ENCODE measurements around the gene DNM2.
"Not testable (repeated sequence)": the region's sequence is repeated elsewhere in the genome, so short reads cannot be mapped to it uniquely, and the experiment has no call there.

Gene DNM2

GRCh38 chr19:10752913-10753704, 35.2 kb downstream of the DNM2 start:
- DNase-seq (ENCODE audit: low read depth, low spot score), result no peak
- Histone ChIP-seq H3K36me3 (ENCODE audit: insufficient read depth, insufficient read length, low read length) (peaks cover 5% of the 10 kb centered on the region), H3K4me3 (ENCODE audit: insufficient read length, low read depth) (no peak overlapping the region), H3K9ac (ENCODE audit: insufficient read length, low read depth) (no peak overlapping the region), H3K9me3 (ENCODE audit: insufficient read depth, low read length) (no peaks in the 10 kb centered on the region), H3K4me1 (ENCODE audit: insufficient read depth, insufficient read length) (peaks cover 32% of the 10 kb centered on the region), H3K27me3 (ENCODE audit: insufficient read depth, insufficient read length) (no peaks in the 10 kb centered on the region)
- TF ChIP-seq SUZ12 (IDR thresholded peaks at IDR 0.05; ENCODE audit: extremely low read depth, insufficient read depth, insufficient read length) (no peak), ZNF274 (IDR thresholded peaks at IDR 0.05; ENCODE audit: low read depth, low read length) (no peak), YY1 (IDR thresholded peaks at IDR 0.05; ENCODE audit: insufficient read depth, insufficient read length) (no peak)

- TF ChIP-seq SUZ12 (IDR thresholded peaks at IDR 0.05; ENCODE audit: extremely low read depth, insufficient read depth, insufficient read length) (no peak), YY1 (IDR thresholded peaks at IDR 0.05; ENCODE audit: insufficient read depth, insufficient read length) (no peak), ZNF274 (IDR thresholded peaks at IDR 0.05; ENCODE audit: low read depth, low read length) (no peak)
- Histone ChIP-seq H3K36me3 (ENCODE audit: insufficient read depth, insufficient read length, low read length) (peaks cover 12% of the 10 kb centered on the region), H3K4me1 (ENCODE audit: insufficient read depth, insufficient read length) (peaks cover 26% of the 10 kb centered on the region), H3K9ac (ENCODE audit: insufficient read length, low read depth) (peak overlapping the region; percentile 21), H3K4me3 (ENCODE audit: insufficient read length, low read depth) (no peak overlapping the region), H3K27me3 (ENCODE audit: insufficient read depth, insufficient read length) (no peaks in the 10 kb centered on the region), H3K9me3 (ENCODE audit: insufficient read depth, low read length) (no peaks in the 10 kb centered on the region)
- no peak for DNase-seq (ENCODE audit: low read depth, low spot score)
Observed at GRCh38 chr19:10756371-10756770, 38.5 kb downstream of the DNM2 start.

GRCh38 chr19:10756791-10757190, 38.9 kb downstream of the DNM2 start:
- H3K36me3 ChIP-seq (ENCODE audit: insufficient read depth, insufficient read length, low read length), result peaks cover 16% of the 10 kb centered on the region
- TF ChIP-seq YY1 (IDR thresholded peaks at IDR 0.05; ENCODE audit: insufficient read depth, insufficient read length) (no peak), SUZ12 (IDR thresholded peaks at IDR 0.05; ENCODE audit: extremely low read depth, insufficient read depth, insufficient read length) (no peak)
- H3K4me3 ChIP-seq (ENCODE audit: insufficient read length, low read depth), result no peak overlapping the region
- no peaks in the 10 kb centered on the region for H3K9me3 ChIP-seq (ENCODE audit: insufficient read depth, low read length)
- H3K27me3 ChIP-seq (ENCODE audit: insufficient read depth, insufficient read length), result no peaks in the 10 kb centered on the region
- H3K4me1 ChIP-seq (ENCODE audit: insufficient read depth, insufficient read length), result peaks cover 26% of the 10 kb centered on the region
- no peak for DNase-seq (ENCODE audit: low read depth, low spot score)
- peak overlapping the region; percentile 21 for H3K9ac ChIP-seq (ENCODE audit: insufficient read length, low read depth)

- not testable (repeated sequence) for H3K9ac ChIP-seq (ENCODE audit: insufficient read length, low read depth); H3K27me3 ChIP-seq (ENCODE audit: insufficient read depth, insufficient read length); H3K9me3 ChIP-seq (ENCODE audit: insufficient read depth, low read length); DNase-seq (ENCODE audit: low read depth, low spot score); H3K4me3 ChIP-seq (ENCODE audit: insufficient read length, low read depth)
- Histone ChIP-seq H3K4me1 (ENCODE audit: insufficient read depth, insufficient read length) (peaks cover 28% of the 10 kb centered on the region), H3K36me3 (ENCODE audit: insufficient read depth, insufficient read length, low read length) (peaks cover 29% of the 10 kb centered on the region)
Observed at GRCh38 chr19:10758050-10758449, 40.2 kb downstream of the DNM2 start.

GRCh38 chr19:10758978-10759377, 41.1 kb downstream of the DNM2 start:
- H3K4me3 ChIP-seq (ENCODE audit: insufficient read length, low read depth), result no peak overlapping the region
- no peak overlapping the region for H3K9ac ChIP-seq (ENCODE audit: insufficient read length, low read depth)

GRCh38 chr19:10760273-10760944, 42.5 kb downstream of the DNM2 start:
- no peak for DNase-seq (ENCODE audit: low read depth, low spot score)
- no peaks in the 10 kb centered on the region for H3K9me3 ChIP-seq (ENCODE audit: insufficient read depth, low read length)
- TF ChIP-seq YY1 (IDR thresholded peaks at IDR 0.05; ENCODE audit: insufficient read depth, insufficient read length) (no peak), ZNF274 (IDR thresholded peaks at IDR 0.05; ENCODE audit: low read depth, low read length) (no peak), SUZ12 (IDR thresholded peaks at IDR 0.05; ENCODE audit: extremely low read depth, insufficient read depth, insufficient read length) (no peak)

More at GRCh38 chr19:10758978-10759377, 41.1 kb downstream of the DNM2 start:
- no peak for DNase-seq (ENCODE audit: low read depth, low spot score)
- Histone ChIP-seq H3K36me3 (ENCODE audit: insufficient read depth, insufficient read length, low read length) (peaks cover 37% of the 10 kb centered on the region), H3K27me3 (ENCODE audit: insufficient read depth, insufficient read length) (no peaks in the 10 kb centered on the region), H3K4me1 (ENCODE audit: insufficient read depth, insufficient read length) (peaks cover 34% of the 10 kb centered on the region), H3K9me3 (ENCODE audit: insufficient read depth, low read length) (no peaks in the 10 kb centered on the region)
- TF ChIP-seq YY1 (IDR thresholded peaks at IDR 0.05; ENCODE audit: insufficient read depth, insufficient read length) (no peak), SUZ12 (IDR thresholded peaks at IDR 0.05; ENCODE audit: extremely low read depth, insufficient read depth, insufficient read length) (no peak), ZNF274 (IDR thresholded peaks at IDR 0.05; ENCODE audit: low read depth, low read length) (no peak)

GRCh38 chr19:10761443-10762250, 43.8 kb downstream of the DNM2 start:
- Histone ChIP-seq H3K36me3 (ENCODE audit: insufficient read depth, insufficient read length, low read length) (peaks cover 57% of the 10 kb centered on the region), H3K9me3 (ENCODE audit: insufficient read depth, low read length) (no peaks in the 10 kb centered on the region), H3K4me1 (ENCODE audit: insufficient read depth, insufficient read length) (peaks cover 30% of the 10 kb centered on the region), H3K27me3 (ENCODE audit: insufficient read depth, insufficient read length) (no peaks in the 10 kb centered on the region), H3K4me3 (ENCODE audit: insufficient read length, low read depth) (no peak overlapping the region), H3K9ac (ENCODE audit: insufficient read length, low read depth) (no peak overlapping the region)
- DNase-seq (ENCODE audit: low read depth, low spot score), result no peak
- TF ChIP-seq ZNF274 (IDR thresholded peaks at IDR 0.05; ENCODE audit: low read depth, low read length), result no peak
- TF ChIP-seq YY1 (IDR thresholded peaks at IDR 0.05; ENCODE audit: insufficient read depth, insufficient read length), result no peak
- no peak for TF ChIP-seq SUZ12 (IDR thresholded peaks at IDR 0.05; ENCODE audit: extremely low read depth, insufficient read depth, insufficient read length)

More at GRCh38 chr19:10760273-10760944, 42.5 kb downstream of the DNM2 start:
- peaks cover 39% of the 10 kb centered on the region for H3K4me1 ChIP-seq (ENCODE audit: insufficient read depth, insufficient read length)
- no peak overlapping the region for H3K9ac ChIP-seq (ENCODE audit: insufficient read length, low read depth)
- no peak overlapping the region for H3K4me3 ChIP-seq (ENCODE audit: insufficient read length, low read depth)
- peaks cover 45% of the 10 kb centered on the region for H3K36me3 ChIP-seq (ENCODE audit: insufficient read depth, insufficient read length, low read length)
- H3K27me3 ChIP-seq (ENCODE audit: insufficient read depth, insufficient read length), result no peaks in the 10 kb centered on the region
